ENCODE data around the gene COL4A2. TPM values are rescaled to one million over a fixed set of nuclear protein-coding genes. Genes with fewer than 3 reads are reported as not detected.

The COL4A2 gene
- total RNA-seq, 6 experiments from 2014 or later = 8.4 to 65.8 (median 42.5) TPM

DNA sequence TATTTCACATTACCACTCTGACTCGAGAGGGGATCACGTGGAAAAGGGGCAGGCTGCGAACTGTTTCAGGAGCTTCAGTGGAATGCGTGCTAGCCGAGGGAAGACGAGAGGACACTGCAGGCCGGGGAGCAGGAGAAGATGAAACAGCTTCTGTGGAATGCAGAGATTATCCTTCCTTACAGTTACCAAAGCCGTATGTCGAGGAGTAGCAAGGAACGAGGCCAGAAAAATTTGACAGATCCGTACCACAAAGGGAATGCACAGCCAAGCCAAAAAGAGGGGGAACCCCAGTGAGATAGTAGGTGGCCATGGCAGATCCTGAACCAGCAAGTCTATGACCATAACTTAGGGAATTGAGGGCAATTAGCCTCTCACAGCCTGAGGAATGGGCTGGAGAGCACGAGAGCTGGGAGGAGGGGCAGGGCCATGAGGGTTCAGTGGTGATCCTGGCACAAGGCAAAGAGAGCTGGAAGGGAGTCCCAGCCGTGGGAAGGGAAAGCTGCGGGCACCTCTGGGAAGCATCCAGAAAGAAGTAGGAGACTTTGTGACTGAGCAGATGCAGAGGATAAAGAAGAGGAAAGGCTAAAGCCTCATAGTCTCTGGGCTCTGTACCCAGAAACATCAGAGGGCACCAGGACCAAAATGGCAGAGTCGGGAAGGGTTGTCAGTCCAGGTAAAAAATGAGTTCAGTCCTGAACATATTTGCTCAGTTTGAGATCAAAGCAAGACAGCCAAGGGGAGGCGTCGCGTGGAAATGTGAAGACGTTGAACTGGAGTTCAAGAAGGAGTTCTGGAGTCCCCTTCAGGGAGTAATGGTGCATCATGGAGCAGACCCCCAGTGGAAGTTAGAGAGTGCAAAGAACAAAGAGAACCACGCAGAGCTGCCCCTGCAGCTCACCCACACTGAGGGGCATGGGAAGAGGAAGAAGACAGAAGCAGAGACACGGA, 5.2 kb upstream of the COL4A2 start:
- H3K9me3 ChIP-seq = no peaks in the 10 kb centered on the region
- H3K27ac ChIP-seq = no peak overlapping the region
- peaks cover 0 to 3% (median 0%) of the 10 kb centered on the region in 4 donors for H3K4me1 ChIP-seq
- intact Hi-C loops (cut with DNase I) = no loop called here
- 48% methylated on average over 19 of the region's 21 CpGs for WGBS (ENCODE audit: insufficient coverage, low coverage, low lambda C conversion rate, missing lambda C conversion rate)
- DNase-seq = no peak
- TF ChIP-seq, protein P1, sequence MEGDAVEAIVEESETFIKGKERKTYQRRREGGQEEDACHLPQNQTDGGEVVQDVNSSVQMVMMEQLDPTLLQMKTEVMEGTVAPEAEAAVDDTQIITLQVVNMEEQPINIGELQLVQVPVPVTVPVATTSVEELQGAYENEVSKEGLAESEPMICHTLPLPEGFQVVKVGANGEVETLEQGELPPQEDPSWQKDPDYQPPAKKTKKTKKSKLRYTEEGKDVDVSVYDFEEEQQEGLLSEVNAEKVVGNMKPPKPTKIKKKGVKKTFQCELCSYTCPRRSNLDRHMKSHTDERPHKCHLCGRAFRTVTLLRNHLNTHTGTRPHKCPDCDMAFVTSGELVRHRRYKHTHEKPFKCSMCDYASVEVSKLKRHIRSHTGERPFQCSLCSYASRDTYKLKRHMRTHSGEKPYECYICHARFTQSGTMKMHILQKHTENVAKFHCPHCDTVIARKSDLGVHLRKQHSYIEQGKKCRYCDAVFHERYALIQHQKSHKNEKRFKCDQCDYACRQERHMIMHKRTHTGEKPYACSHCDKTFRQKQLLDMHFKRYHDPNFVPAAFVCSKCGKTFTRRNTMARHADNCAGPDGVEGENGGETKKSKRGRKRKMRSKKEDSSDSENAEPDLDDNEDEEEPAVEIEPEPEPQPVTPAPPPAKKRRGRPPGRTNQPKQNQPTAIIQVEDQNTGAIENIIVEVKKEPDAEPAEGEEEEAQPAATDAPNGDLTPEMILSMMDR (IDR thresholded peaks at IDR 0.05) = no peak
- peaks cover 0 to 12% of the 10 kb centered on the region in 2 donors for H3K27me3 ChIP-seq
- no peak for ATAC-seq
- no peak overlapping the region for H3K4me3 ChIP-seq
- no peaks in the 10 kb centered on the region for H3K36me3 ChIP-seq

GRCh38 chr13:110302997-110303396, 4.1 kb upstream of the COL4A2 start:
- intact Hi-C loops (cut with DNase I) = no loop called here
- H3K4me3 ChIP-seq = no peak overlapping the region
- ATAC-seq (no peak), DNase-seq (no peak)
- no peaks in the 10 kb centered on the region for H3K36me3 ChIP-seq
- WGBS (ENCODE audit: insufficient coverage, low coverage, low lambda C conversion rate, missing lambda C conversion rate) = 79% methylated on average over 2 of the region's 2 CpGs
- no peaks in the 10 kb centered on the region for H3K9me3 ChIP-seq
- peaks cover 0 to 11% (median 0%) of the 10 kb centered on the region in 4 donors for H3K4me1 ChIP-seq
- H3K27me3 ChIP-seq = peaks cover 0 to 12% of the 10 kb centered on the region in 2 donors
- TF ChIP-seq POLR2A (IDR thresholded peaks at IDR 0.05) = no peak
- TF ChIP-seq, protein P1 (IDR thresholded peaks at IDR 0.05) = no peak
- H3K27ac ChIP-seq = no peak overlapping the region

GRCh38 chr13:110303644-110304043, 3.4 kb upstream of the COL4A2 start:
- intact Hi-C loops (cut with DNase I) = no loop called here
- peaks cover 0 to 12% of the 10 kb centered on the region in 2 donors for H3K27me3 ChIP-seq
- H3K27ac ChIP-seq = peak overlapping the region in 1 of 3 donors; percentile 6

DNA sequence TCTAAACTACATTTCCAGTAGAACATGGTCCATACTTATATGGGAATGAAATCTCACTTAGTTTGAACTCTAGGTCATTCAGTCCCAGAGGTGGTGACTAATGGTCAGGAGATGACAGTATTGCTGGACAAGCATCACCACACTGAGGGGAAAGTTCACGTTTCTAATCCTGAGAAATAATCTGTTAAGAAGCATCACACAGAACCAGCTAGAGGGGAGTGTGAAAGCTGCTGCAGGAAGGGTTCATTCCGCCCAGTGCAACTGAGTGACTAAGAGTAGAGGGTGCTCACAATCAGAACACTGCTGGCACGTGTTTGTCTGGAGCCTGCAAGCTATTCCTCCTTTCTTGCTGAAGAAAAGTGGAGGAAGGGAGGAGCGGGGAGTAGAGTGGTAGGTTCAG, 2.8 kb upstream of the COL4A2 start:
- DNase-seq (no peak), ATAC-seq (peak in 1 of 4 donors; percentile 24)
- 40% methylated on average over 4 of the region's 4 CpGs for WGBS (ENCODE audit: insufficient coverage, low coverage, low lambda C conversion rate, missing lambda C conversion rate)
- intact Hi-C loops (cut with DNase I) = no loop called here
- TF ChIP-seq, protein P1 (IDR thresholded peaks at IDR 0.05) = no peak
- no peak for TF ChIP-seq POLR2A (IDR thresholded peaks at IDR 0.05)
- peaks cover 0 to 12% of the 10 kb centered on the region in 2 donors for H3K27me3 ChIP-seq
- H3K4me3 ChIP-seq = no peak overlapping the region
- peak overlapping the region in 1 of 3 donors; percentile 89 for H3K27ac ChIP-seq
- no peaks in the 10 kb centered on the region for H3K36me3 ChIP-seq
- no peaks in the 10 kb centered on the region for H3K9me3 ChIP-seq
- peaks cover 0 to 20% (median 4%) of the 10 kb centered on the region in 4 donors for H3K4me1 ChIP-seq

More at GRCh38 chr13:110303644-110304043, 3.4 kb upstream of the COL4A2 start:
- no peaks in the 10 kb centered on the region for H3K9me3 ChIP-seq
- no peak for ATAC-seq
- H3K36me3 ChIP-seq = no peaks in the 10 kb centered on the region
- no peak for DNase-seq
- H3K4me3 ChIP-seq = no peak overlapping the region
- TF ChIP-seq, protein P1 (IDR thresholded peaks at IDR 0.05) = no peak
- TF ChIP-seq POLR2A (IDR thresholded peaks at IDR 0.05) = no peak
- H3K4me1 ChIP-seq = peaks cover 0 to 14% (median under 1%) of the 10 kb centered on the region in 4 donors
- WGBS (ENCODE audit: insufficient coverage, low coverage, low lambda C conversion rate, missing lambda C conversion rate) = 47% methylated on average over 7 of the region's 7 CpGs

Data from right lobe of liver (tissue), 6 donors.